HG03432 (cell line): Measurements from ENCODE around the gene FFAR1.

Experiments used
- ATAC-seq: cut with Tn5 transposase; IDR thresholded peaks from one replicate; pipeline ENCODE4 v1.9.1; 2021; ENCODE audit warnings: mild to moderate bottlenecking, moderate library complexity; ENCODE audit not compliant: unreplicated experiment

FFAR1 gene, protein sequence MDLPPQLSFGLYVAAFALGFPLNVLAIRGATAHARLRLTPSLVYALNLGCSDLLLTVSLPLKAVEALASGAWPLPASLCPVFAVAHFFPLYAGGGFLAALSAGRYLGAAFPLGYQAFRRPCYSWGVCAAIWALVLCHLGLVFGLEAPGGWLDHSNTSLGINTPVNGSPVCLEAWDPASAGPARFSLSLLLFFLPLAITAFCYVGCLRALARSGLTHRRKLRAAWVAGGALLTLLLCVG (N-terminal part only)

DNA sequence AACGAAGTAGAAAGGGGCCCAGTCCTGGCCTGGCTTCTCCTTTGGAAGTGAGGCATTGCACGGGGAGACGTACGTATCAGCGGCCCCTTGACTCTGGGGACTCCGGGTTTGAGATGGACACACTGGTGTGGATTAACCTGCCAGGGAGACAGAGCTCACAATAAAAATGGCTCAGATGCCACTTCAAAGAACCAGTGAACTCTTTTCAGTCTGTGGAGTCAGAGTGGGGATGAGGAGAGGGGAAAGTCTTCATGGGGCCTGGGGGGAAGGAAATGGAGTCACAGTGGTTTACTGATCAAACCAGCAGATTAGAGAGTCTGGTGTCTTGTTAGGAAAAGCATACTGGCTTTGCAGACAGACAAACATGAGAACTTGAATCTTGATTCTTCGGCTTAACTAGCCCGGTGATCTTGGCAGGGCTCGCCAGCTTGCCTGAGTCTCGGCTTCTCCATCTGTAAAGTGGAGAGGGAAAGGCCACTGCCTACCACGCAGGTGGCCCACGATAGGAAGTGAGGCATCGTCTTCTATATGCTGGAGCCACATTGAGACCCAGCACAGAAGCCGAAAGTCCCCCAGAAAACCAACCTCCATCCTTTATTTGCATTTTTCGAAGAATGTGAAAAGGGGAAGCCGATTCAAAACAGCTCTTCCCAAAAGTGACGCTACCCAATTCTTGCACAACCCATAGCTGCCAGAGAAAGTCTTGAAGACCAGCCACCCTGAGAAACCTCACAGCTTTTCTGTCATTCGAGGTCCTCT lies at the start of gene FFAR1:
Gene FFAR1, plus strand, starts transcription at position 732 of the 759 bp plus-strand sequence. CDS start 3,650 bp downstream, outside the sequence.
- ATAC-seq, result peak; percentile 56

DNA sequence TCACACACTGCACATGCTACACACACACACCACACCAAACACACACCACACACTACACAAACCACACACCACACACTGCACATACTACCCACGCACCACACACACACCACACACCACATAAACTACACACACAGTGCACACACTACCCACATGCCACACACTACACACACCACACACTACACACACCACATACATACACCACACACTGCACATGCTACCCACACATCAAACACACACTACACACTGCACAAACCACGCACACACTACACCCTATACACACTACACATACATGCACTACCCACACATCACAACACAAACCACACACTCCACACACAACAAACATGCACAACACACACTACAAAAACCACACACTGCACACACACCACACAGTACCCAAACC lies 49.8 kb upstream of the FFAR1 start:
- no peak for ATAC-seq

DNA sequence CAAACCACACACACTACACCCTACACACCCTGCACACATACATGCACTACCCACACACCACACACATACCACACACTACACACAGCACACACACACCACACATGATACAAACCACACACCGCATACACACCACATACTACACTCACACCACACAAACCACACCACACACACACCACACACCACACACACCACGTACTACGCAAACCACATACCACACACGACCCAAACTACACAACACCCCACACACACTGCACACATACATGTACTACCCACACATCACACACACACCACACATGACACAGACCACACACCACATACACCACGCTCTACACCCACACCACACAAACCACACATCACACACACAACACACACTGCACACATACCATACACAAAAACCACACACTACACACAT lies 49.1 kb upstream of the FFAR1 start:
- ATAC-seq, result no peak

DNA sequence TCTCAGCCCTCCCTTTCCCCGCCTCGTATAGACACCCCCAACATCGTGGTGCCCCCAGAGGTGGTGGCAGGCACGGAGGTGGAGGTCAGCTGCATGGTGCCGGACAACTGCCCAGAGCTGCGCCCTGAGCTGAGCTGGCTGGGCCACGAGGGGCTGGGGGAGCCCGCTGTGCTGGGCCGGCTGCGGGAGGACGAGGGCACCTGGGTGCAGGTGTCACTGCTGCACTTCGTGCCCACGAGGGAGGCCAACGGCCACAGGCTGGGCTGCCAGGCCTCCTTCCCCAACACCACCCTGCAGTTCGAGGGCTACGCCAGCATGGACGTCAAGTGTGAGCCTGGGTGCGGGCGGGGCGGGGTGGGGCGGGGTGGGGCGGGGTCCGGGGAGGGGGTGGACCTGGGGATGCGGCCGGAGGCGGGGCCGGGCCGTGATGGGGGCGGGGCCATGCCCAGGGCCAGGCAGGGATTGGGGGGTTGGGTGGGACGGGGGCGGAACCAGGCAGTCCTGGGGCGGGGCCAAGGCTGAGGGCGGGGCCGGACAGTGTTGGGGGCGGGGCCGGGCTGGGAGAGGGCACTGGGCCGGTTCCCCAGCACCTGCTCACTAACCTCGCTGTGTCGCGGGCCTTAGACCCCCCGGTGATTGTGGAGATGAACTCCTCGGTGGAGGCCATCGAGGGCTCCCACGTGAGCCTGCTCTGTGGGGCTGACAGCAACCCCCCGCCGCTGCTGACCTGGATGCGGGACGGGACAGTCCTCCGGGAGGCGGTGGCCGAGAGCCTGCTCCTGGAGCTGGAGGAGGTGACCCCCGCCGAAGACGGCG lies 48.0 kb upstream of the FFAR1 start:
- no peak for ATAC-seq

DNA sequence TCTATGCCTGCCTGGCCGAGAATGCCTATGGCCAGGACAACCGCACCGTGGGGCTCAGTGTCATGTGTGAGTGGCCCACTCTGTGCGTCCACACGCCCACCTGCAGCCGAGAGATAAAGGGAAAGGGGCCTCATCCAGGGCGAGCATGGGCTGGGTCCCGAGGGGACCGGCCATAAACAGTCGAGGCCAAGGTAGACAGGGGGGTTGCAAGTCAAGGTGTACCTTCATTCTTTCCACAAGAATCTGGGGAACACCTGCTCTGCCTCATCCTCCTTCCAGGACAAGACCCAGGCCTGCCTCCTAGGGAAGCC lies 47.4 kb upstream of the FFAR1 start:
- ATAC-seq, result no peak

DNA sequence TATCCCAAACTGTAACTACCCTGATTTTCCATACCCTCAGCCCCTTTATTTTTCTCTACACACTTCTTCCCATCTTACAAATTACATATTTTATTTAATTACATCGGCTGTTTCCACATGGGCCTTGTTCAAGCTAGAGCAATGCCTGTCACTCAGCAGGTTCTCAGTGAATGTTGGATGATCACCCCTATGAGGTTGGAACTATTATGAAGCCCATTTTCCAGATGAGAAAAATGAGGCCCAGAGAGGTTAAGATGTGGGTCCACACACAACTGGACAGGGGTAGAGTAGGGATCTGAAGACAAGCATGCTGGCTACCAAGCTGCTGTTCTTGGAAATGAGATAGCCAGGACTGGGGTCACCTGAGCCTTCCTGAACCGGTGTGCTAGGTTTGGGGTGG lies 45.7 kb upstream of the FFAR1 start:
- ATAC-seq, result no peak

DNA sequence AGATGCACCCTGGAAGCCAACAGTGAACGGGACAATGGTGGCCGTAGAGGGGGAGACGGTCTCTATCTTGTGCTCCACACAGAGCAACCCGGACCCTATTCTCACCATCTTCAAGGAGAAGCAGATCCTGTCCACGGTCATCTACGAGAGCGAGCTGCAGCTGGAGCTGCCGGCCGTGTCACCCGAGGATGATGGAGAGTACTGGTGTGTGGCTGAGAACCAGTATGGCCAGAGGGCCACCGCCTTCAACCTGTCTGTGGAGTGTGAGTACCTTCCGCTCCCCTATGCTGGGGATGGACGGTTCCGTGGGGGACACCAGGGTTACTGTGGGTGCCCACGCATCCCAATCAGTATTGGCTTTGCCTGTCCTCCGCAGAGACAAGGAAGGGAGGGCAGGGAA lies 45.3 kb upstream of the FFAR1 start:
- ATAC-seq, result no peak

DNA sequence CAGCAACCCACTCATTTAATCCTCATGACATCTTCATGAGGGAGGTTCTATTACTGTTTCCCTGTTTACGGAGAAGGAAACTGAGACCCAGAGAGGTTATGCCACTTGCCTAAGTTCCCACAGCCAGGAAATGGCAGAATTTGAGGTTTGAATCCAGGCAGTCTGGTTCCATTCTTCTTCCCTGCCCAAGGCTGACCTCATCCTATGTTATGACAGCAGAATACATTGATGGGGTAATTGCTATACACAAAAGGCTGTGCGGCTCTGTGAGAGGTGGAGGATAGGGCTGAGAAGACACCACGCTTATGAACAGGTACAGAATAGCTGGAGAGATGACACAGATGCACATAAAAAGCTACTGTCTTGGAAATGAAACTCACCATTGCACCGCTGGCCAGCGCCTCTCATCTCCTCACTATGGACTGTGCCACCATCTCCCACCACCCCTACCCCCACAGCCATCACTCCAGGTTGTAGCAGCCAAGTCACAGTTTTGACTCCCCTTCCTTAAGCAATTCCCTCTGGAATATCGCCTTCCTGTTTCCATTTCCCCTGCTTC lies 44.3 kb upstream of the FFAR1 start:
- no peak for ATAC-seq

DNA sequence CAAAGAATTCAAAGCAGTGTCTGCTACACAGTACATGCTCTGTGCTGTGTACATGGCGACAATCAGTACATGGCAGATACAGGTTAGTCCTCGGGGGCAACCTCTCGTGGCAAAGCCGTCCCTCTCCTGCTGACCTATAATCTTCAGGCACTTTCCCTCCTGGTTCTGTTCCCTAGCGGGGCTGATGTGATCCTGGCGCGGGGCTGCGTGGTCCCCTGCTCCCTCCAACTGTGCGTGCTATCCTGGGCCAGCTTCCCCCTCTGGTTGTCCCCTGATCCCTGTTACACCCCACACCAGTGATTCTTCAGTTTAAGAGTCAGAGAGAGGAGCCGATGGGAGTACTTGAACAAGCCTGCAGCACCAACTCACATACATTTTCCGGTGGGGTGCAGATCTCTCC lies 43.7 kb upstream of the FFAR1 start:
- no peak for ATAC-seq

DNA sequence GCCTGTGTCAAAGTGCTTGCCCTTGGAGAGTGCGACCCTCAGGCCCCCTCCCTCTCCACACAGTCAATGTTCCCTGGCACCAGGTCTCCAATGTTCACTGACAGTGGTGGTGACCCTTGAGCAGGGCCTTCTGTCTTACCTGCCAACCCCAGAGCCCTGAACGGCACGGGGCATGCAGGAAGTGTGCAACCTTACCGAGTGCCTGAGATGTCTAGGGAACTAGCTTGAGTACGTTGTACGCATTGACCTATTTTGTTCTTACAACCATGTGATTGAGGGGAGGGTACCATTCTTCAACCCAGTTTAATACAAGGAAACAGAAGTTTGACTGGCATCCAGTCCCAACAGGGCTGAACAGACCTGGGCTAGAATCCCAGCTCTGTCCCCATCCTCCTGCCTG lies 42.5 kb upstream of the FFAR1 start:
- ATAC-seq, result no peak

DNA sequence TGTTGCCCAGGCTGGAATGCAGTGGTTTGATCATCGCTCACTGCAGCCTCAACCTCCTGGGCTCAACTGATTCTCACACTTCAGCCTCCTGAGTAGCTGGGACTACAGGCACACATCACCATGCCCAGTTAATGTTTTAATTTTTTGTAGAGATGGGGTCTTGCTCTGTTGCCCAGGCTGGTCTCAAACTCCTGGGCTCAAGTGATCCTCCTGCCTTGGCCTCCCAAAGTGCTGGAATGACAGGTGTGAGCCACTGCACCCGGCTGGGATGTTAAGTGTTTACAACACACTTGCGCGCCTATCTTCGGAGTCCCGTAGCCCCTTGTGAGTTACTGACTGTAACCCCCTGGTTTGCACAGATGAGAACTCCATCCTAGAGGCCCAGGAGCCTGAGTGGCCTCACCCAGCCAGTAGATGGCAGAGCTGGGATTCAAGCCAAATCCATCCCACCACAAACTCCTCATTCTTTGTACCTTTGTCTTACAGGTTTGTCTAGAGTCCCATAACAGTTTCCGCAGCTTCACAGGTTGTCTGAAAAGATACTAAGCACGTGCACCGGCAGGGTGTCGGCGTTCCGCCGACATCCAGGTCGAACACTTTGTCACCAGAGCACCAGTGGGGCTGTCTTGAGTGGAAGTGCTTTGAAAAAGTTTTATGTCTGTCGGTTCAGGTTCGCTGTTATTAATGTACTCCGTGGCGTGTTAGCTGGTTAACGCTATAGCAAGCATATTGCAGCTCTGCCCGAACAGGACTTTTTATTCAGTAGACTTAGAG lies 41.0 kb upstream of the FFAR1 start:
- ATAC-seq, result no peak

DNA sequence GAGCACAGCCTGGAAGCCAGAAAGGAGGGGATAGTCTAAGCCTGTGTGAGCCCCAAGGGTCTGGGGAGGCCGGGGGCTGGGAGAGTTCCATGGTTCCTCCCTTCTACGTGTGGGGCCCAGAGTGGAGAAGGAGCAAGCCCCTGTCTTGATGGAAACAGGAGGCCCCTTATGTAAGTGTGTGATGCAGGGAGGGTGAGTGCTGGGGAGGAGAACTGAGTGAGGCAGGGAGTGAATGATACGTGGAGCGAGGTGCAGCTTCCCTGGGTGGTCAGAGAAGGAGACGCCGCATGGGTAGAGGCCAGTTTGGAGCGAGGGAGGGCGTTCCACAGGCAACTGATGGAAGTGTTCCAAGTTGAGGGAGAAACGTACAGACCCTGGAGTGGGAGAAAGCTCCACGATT lies 39.8 kb upstream of the FFAR1 start:
- no peak for ATAC-seq

DNA sequence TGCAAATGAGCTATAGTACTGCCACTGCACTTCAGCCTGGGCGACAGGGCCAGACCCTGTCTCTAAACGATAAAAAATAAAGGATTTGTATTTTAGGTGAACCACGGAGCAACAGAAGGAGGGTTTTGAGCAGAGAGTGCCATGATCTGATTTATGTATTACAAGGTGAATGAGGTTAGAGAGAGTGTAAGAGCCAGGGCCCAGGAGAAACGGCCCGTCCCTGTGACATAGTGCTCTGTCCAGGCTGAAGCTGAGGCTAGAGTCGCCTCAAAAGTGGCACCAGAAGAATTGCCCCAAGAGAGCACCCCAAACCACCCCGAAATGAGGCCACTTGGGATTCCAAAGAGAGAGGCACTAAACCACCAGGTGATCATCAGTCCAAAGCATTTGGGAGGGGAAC lies 38.8 kb upstream of the FFAR1 start:
- ATAC-seq, result no peak

DNA sequence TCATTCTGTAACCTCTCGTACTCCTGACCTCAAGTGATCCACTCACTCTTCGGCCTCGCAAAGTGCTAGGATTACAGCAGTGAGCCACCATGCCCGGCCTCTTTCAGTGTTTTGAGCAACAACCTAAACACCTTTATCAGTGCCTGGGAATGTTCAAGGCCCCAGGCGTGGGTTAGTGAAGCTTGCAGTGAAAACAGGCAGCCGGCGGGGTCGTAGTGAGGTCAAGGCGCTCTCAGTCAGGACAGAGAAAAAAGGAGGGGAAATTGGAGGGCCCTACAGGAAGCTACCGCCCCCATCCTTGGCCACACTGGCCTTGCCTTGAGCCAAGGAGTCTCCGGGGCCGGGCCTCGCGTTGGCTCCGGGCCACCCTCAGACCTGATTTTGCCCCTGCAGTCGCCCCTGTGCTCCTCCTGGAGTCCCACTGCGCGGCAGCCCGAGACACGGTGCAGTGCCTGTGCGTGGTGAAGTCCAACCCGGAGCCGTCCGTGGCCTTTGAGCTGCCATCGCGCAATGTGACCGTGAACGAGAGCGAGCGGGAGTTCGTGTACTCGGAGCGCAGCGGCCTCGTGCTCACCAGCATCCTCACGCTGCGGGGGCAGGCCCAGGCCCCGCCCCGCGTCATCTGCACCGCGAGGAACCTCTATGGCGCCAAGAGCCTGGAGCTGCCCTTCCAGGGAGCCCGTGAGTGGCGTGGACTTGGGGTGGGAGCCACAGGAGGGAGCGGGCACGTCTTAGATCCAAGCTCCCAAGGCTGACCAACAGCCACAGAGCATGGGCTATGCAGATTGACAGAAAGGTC lies 38.0 kb upstream of the FFAR1 start:
- ATAC-seq, result no peak

DNA sequence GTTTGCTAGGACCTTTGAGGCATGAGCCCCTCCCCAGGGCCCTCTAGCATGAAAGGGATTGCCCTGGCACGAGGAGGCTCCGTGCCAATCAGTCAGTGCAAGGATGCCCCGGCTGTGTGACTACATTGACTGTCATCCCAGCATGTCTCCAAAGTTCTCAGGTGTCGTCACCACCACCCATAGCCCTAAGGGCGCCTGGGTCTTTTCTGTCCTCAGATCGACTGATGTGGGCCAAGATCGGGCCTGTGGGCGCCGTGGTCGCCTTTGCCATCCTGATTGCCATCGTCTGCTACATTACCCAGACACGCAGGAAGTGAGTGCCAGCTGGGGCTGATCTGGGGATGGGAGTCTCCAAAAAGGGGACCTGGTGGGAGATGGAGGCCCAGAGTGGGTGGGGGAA lies 37.4 kb upstream of the FFAR1 start:
- no peak for ATAC-seq

DNA sequence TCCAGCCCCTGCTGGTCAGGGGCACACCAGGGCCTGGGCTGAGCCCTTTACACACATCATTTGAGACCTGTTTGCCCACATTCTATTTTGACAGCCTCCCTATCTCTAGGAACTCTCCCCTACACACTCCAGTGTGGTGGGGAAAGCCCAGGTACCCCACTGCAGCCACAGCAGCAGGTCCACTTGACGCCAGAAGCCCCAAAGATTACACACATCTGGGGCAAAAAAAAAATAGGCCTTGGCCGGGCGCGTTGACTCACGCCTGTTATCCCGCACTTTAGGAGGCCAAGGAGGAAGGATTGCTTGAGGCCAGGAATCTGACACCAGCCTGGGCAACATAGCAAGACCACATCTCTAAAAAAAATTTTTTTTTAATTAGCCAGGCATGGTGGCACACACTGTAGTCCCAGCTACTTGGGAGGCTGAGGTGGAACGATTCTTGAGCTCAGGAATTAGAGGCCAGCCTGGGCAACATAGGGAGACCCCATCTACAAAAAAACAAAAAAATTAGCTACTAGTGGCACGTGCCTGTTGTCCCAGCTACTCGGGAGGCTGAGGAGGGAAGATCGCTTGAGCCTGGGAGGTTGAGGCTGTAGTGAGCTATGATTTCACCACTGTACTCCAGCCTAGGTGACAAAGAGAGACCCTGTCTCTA lies 36.8 kb upstream of the FFAR1 start:
- ATAC-seq, result no peak

DNA sequence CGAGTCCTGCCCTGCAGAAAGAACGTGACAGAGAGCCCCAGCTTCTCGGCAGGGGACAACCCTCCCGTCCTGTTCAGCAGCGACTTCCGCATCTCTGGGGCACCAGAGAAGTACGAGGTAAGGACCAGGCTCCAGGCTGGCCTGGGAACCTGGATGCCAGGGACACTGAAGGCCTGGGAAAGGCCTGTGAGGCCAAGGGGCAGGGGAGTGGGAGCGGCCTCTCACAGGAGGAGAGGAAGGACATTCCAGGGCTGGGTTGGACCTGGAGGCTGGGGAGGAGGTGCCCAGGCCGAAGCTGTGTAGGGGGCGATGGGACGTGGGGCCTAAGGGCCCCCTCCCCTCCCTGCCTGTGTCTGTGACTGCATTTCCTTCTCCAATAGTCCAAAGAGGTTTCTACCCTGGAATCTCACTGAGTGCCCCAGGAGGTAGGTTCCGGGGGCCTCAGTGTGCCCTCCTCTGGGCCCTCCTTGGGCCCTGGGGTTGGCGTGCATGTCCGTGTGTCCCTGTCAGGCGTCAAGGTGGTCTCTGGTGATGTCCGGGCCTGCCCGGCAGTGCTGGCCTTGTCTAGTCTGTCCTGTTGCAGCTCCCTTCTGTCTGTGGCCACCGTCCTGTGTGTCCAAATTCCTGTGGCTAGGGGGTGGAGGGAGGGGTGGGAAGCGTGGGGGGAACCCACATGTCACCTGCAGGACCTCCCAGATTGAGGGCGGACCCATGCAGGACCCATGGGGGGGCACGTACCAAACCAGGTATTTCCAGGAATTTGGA lies 35.6 kb upstream of the FFAR1 start:
- no peak for ATAC-seq

DNA sequence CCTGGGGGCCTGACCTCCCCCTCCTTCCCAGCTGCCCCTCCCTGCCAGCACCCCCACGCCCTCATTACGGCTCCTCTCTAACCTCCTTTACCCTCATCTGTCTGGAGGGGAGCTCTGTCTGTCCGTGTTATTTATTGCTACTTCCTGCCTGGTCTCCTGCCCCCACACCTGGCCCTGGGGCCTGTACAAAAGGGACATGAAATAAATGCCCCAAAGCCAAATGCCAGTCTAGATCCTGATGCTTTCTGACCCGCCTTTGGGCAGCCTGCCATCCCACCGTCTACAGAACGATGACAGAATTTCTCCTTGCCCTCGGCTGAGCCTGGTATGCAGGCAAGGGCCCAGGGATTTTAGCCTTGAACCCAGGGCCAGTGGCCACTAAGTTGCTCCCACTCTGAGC lies 34.1 kb upstream of the FFAR1 start:
- ATAC-seq, result no peak

DNA sequence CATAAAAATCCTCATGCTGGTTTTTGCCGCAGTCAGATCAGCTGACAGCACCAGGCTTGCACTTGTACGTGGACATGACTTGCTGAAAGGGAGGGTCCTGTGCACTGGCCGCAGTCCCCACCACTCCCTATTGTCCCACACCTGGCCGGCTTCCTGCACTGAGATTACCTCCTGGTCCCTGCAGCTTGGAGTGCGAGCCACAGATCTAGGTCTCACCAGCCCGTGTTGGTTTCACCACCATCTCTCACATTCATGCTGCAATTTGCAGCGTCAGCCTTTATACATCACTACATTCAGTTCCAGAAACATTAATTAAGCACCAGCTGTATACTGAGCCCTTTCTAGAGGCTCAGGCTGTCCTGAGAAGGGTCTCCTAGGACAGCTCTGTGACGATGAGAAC lies 33.7 kb upstream of the FFAR1 start:
- no peak for ATAC-seq
